Retinal pigment epithelial cell (primary cell): Measurements from ENCODE around the gene STRAP.
"Not testable (repeated sequence)": the region's sequence is repeated elsewhere in the genome, so short reads cannot be mapped to it uniquely, and the experiment has no call there.

Experiments
- DNase-seq: peaks from one replicate; pipeline ENCODE4 v3.0.0-alpha.2; 2010; ENCODE audit warnings: low read depth
- H3K4me3 ChIP-seq: 2 replicates; pipeline ENCODE4 v1.5.1; 2011; ENCODE audit warnings: mild to moderate bottlenecking, low read length, control low read depth, moderate library complexity
- TF ChIP-seq, protein P1 (sequence below): conservative IDR thresholded peaks from 2 replicates; pipeline ENCODE4 v1.5.1; 2011; ENCODE audit warnings: low read depth, low read length, control low read depth, inconsistent platforms

STRAP gene

DNA sequence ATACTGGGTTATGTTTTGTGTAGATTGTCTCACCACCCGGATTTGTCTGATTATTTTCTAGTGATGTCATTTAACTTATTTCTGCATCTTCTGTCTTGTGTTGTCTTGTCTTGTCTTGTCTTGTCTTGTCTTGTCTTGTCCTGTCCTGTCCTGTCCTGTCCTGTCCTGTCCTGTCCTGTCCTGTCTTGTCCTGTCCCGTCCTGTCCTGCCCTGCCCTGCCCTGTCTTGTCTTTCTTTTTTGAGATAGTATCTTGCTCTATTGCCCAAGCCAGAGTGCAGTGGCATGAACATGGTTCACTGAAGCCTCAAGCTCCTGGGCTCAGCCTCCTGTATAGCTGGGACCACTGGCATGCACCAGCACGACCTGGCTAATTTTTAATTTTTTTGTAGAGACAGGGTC is 54.6 kb downstream of the STRAP start:
- no peak for DNase-seq
- H3K4me3 ChIP-seq, result no peak overlapping the region
- TF ChIP-seq, protein P1, sequence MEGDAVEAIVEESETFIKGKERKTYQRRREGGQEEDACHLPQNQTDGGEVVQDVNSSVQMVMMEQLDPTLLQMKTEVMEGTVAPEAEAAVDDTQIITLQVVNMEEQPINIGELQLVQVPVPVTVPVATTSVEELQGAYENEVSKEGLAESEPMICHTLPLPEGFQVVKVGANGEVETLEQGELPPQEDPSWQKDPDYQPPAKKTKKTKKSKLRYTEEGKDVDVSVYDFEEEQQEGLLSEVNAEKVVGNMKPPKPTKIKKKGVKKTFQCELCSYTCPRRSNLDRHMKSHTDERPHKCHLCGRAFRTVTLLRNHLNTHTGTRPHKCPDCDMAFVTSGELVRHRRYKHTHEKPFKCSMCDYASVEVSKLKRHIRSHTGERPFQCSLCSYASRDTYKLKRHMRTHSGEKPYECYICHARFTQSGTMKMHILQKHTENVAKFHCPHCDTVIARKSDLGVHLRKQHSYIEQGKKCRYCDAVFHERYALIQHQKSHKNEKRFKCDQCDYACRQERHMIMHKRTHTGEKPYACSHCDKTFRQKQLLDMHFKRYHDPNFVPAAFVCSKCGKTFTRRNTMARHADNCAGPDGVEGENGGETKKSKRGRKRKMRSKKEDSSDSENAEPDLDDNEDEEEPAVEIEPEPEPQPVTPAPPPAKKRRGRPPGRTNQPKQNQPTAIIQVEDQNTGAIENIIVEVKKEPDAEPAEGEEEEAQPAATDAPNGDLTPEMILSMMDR, result no peak

DNA sequence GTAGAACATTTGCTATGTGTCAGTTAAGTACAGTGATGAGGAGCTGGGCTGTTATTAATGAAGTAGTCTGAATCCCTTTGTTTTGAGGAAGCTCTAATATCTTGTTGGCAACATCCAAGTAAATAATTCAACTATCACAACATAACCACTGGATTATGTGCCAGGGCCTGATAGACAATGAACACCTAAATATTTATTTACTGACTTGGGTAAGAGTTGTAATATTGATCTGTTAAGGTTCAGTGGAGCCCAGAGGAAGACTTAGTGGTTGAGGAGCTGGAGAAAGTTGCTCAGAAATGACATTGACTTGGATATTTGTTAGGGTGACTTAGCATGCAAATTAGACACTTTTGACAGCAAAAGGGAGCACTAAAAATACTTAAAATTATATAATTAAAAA is 55.7 kb downstream of the STRAP start:
- no peak for DNase-seq
- H3K4me3 ChIP-seq, result no peak overlapping the region
- TF ChIP-seq, protein P1, result no peak

DNA sequence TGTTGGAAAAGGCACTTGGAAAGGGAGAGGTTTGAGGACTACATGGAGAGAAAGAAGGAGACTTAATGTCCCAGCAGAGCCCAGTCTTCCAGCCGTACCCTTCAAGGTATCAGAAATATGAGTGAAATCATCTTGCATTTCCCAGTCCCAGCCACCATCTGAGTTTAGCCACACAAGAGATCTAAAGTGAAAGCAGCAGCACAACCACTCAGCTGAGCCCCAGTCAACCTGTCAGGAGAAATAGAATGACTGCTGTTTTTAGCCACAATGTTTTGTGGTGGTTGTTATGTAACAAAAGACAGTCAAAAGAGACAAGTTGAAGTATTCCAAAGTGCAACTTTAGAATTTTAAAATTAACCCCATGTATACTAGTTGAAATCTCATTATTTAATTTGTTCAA is 56.9 kb downstream of the STRAP start:
- no peak for DNase-seq
- TF ChIP-seq, protein P1, result no peak
- no peak overlapping the region for H3K4me3 ChIP-seq

DNA sequence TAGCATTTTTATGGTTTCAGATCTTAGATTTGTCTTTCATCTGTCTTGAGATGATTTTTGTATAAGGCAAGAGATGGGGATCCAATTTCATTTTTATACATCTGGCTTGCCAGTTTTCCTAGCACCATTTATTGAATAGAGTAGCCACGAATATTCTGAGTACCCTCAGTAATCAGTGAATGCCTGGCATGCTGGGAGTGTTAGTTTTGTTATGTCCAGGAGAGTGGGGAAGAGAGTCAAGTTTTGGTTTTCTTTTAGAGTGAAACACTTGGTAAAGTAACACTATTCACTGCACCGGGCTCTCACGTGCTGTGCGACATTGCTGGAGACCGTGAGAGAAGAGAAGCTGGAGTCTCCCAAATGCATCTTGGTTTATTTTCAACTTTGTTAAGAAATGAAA is 60.3 kb downstream of the STRAP start:
- TF ChIP-seq, protein P1, result no peak
- DNase-seq, result no peak
- no peak overlapping the region for H3K4me3 ChIP-seq

DNA sequence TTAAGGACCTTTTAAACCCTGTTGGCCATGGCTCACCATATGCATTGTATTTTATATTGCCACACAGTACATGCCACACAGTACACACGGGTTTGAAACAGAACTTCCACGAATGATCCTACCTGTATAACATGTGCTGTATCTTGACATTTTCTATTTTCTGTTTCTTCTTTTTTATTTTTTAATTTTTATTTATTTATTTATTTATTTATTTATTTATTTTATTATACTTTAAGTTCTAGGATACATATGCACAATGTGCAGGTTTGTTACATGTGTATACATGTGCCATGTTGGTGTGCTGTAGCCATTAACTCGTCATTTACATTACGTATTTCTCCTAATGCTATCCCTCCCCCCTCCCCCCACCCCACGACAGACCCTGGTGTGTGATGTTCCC is 61.3 kb downstream of the STRAP start:
- H3K4me3 ChIP-seq, DNase-seq: not testable (repeated sequence)

DNA sequence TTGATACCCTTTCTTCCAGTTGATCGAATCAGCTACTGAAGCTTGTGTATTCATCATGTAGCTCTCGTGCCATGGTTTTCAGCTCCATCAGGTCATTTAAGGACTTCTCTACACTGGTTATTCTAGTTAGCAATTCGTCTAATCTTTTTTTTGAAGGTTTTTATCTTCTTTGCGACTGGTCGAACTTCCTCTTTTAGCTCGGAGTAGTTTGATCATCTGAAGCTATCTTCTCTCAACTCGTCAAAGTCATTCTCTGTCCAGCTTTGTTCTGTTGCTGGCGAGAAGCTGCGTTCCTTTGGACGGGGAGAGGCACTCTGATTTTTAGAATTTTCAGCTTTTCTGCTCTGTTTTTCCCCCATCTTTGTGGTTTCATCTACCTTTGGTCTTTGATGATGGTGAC is 66.3 kb downstream of the STRAP start:
- DNase-seq, H3K4me3 ChIP-seq: not testable (repeated sequence)
